Psoas muscle (tissue), 8 donors: ENCODE measurements around the gene NOTCH1. TPM values are rescaled to one million over a fixed set of nuclear protein-coding genes. Genes with fewer than 3 reads are reported as not detected.

Experiments
- ATAC-seq, 4 donors: fragments of 200-7000 bp; cut with Tn5 transposase; one replicate each; pipeline ENCODE4 v1.9.1; 2020; ENCODE audit warnings: moderate library complexity in 3 of 4, mild to moderate bottlenecking in 2 of 4
- DNase-seq, 2 donors: peaks; one replicate each; pipeline ENCODE4 v3.0.0-alpha.2; 2020
- H3K27ac ChIP-seq: fragments of 200-600 bp; one replicate; pipeline ENCODE4 v1.8.0; 2022
- H3K27me3 ChIP-seq, 3 donors: fragments of 200-600 bp in 1 of 3; one replicate each; pipeline versions ENCODE4 v1.6.1 to v1.8.0; 2013 to 2022; ENCODE audit warnings: low read length in 2 of 3, mild to moderate bottlenecking in 2 of 3, moderate library complexity in 1 of 3; ENCODE audit not compliant: insufficient read depth in 3 of 3
- H3K36me3 ChIP-seq, 2 donors: fragments of 200-600 bp in 1 of 2; one replicate each; pipeline versions ENCODE4 v1.6.1 to v1.8.0; 2013 to 2022; ENCODE audit warnings: low read depth in 1 of 2, mild to moderate bottlenecking in 1 of 2, moderate library complexity in 1 of 2; ENCODE audit not compliant: insufficient read depth in 1 of 2
- H3K4me1 ChIP-seq: fragments of 200-600 bp; one replicate; pipeline ENCODE4 v1.8.0; 2022
- H3K4me3 ChIP-seq: fragments of 200-600 bp; one replicate; pipeline ENCODE4 v1.8.0; 2022; ENCODE audit warnings: mild to moderate bottlenecking
- H3K9me3 ChIP-seq: fragments of 200-600 bp; one replicate; pipeline ENCODE4 v1.8.0; 2022
- CTCF ChIP-seq: fragments of 200-600 bp; IDR thresholded peaks from one replicate; pipeline ENCODE4 v1.8.0; 2022; ENCODE audit warnings: antibody characterized with exemption
- WGBS, 3 donors: extraction: QIAGEN DNeasy Blood & Tissue Kit; methylation state at CpG; one replicate each; pipeline versions ENCODE4 v1.1.6 to v1.1.7; 2013; 5-methylcytosine and 5-hydroxymethylcytosine counted together
- intact Hi-C, 2 donors: fragments of 100-400 bp; cut with DNase I; formaldehyde crosslinking; loops; one replicate each; pipeline versions ENCODE4 v1.11.0 to v1.14.2; 2022
- polyA plus RNA-seq, 3 donors: library from polyadenylated mRNA; stranded (reverse); fragments of 200-250 nt; gene quantifications; one replicate each; pipeline ENCODE4 v1.2.3, GENCODE V29; 2013
- total RNA-seq, 4 donors: library from RNA; stranded (reverse); fragmentation: NEBNext Ultra II Directional in 2 of 4; extraction: Animal tissue kit (Norgen Biotek cat#: 25700) in 2 of 4; gene quantifications; one replicate each; pipeline versions ENCODE4 v1.2.1 to v1.2.4, GENCODE V29; 2021 to 2023
- donor health status: healthy with polysubstance abuse.
- donor health status: DM: no; HTN: no; CAD: no; lungs with moderate emphysema.
- donor health status: Bipolar disorder and iron deficiency.
- donor health status: healthy.
- donor health status: DM: yes; HTN: yes; CAD: no.
- donor health status: DM: no; HTN: no; CAD: no.
- donor health status: DM: no; HTN: no; CAD: no.
- donor health status: DM: yes; HTN: yes; CAD: no.

The NOTCH1 gene
- total and polyA plus RNA-seq, 7 donors, result 1.8 to 15.4 (median 8.7) TPM

GRCh38 chr9:136494012-136494411, 51.8 kb downstream of the NOTCH1 start:
- Histone ChIP-seq H3K27me3 (no peaks in the 10 kb centered on the region), H3K27ac (no peak overlapping the region), H3K36me3 (peaks cover 0 to 39% of the 10 kb centered on the region in 2 donors), H3K4me1 (no peaks in the 10 kb centered on the region), H3K9me3 (no peaks in the 10 kb centered on the region), H3K4me3 (no peak overlapping the region)
- intact Hi-C loops, result no loop called here
- DNase-seq (no peak), ATAC-seq (peak in 2 of 4 donors; percentile 10 to 13)
- WGBS, 3 donors, result 54 to 75% (median 70%) methylated on average over 8 to 9 of the region's 9 CpGs
- no peak for TF ChIP-seq CTCF

GRCh38 chr9:136493567-136493971, 52.3 kb downstream of the NOTCH1 start:
- DNase-seq, result no peak
- no peaks in the 10 kb centered on the region for H3K27me3 ChIP-seq
- peaks cover 0 to 34% of the 10 kb centered on the region in 2 donors for H3K36me3 ChIP-seq
- H3K27ac ChIP-seq, result no peak overlapping the region
- H3K9me3 ChIP-seq, result no peaks in the 10 kb centered on the region
- intact Hi-C loops, result no loop called here
- ATAC-seq, result peak in 1 of 4 donors; percentile 23
- H3K4me3 ChIP-seq, result no peak overlapping the region
- no peak for TF ChIP-seq CTCF
- peaks cover under 1% of the 10 kb centered on the region for H3K4me1 ChIP-seq
- WGBS, 3 donors, result 80 to 84% (median 82%) methylated on average over 7 to 8 of the region's 8 CpGs

- WGBS, 3 donors, result 57 to 66% (median 61%) methylated on average over 26 of the region's 26 CpGs
- Histone ChIP-seq H3K9me3 (no peaks in the 10 kb centered on the region), H3K4me3 (no peak overlapping the region), H3K27ac (no peak overlapping the region), H3K4me1 (peaks cover 4% of the 10 kb centered on the region), H3K27me3 (no peaks in the 10 kb centered on the region), H3K36me3 (peaks cover 0 to 29% of the 10 kb centered on the region in 2 donors)
- intact Hi-C loops, result no loop called here
- TF ChIP-seq CTCF, result no peak
- ATAC-seq (no peak), DNase-seq (no peak)
Observed at GRCh38 chr9:136492978-136493522, 52.8 kb downstream of the NOTCH1 start.

- H3K27me3 ChIP-seq, result no peaks in the 10 kb centered on the region
- ATAC-seq (no peak), DNase-seq (no peak)
- peaks cover 13% of the 10 kb centered on the region for H3K4me1 ChIP-seq
- no peaks in the 10 kb centered on the region for H3K9me3 ChIP-seq
- H3K27ac ChIP-seq, result no peak overlapping the region
- no peak for TF ChIP-seq CTCF
- intact Hi-C loops, result loop anchor here (2.0 to 5.0 kb wide), 3 partner anchors 58 to 203 kb away; partner anchors contain the start of gene NOTCH1 (in 1 of the 2)
- 80 to 85% (median 82%) methylated on average over 17 of the region's 17 CpGs for WGBS, 3 donors
- H3K4me3 ChIP-seq, result no peak overlapping the region
- peaks cover 0 to 5% of the 10 kb centered on the region in 2 donors for H3K36me3 ChIP-seq
Observed at GRCh38 chr9:136489731-136490130, 56.1 kb downstream of the NOTCH1 start.
